Neuron (in vitro differentiated cells): Measurements from ENCODE around the gene LHX1.
A peak's percentile ranks its signal among the peaks of the same experiment; 100 is the strongest.

ENCODE experiments used
- H2AFZ ChIP-seq: one replicate; pipeline ENCODE4 v1.6.1; 2013; ENCODE audit warnings: low read depth, mild to moderate bottlenecking, inconsistent platforms, low read length, moderate library complexity
- H3K27me3 ChIP-seq: one replicate; pipeline ENCODE4 v1.6.1; 2013; ENCODE audit warnings: low read length; ENCODE audit not compliant: insufficient read depth
- H3K36me3 ChIP-seq: one replicate; pipeline ENCODE4 v1.6.1; 2013; ENCODE audit warnings: low read length; ENCODE audit not compliant: insufficient read depth
- H3K4me1 ChIP-seq: one replicate; pipeline ENCODE4 v1.6.1; 2013; ENCODE audit warnings: low read length; ENCODE audit not compliant: insufficient read depth
- H3K4me3 ChIP-seq: 2 replicates; pipeline ENCODE4 v1.5.1; 2013; ENCODE audit warnings: mild to moderate bottlenecking, low read length, moderate library complexity
- H3K9me3 ChIP-seq: one replicate; pipeline ENCODE4 v1.6.1; 2013; ENCODE audit warnings: low read length

LHX1 gene

GRCh38 chr17:36937001-36937958 is at the start of gene LHX1:
Gene LHX1 (plus strand): TSS chr17:36937475. CDS start chr17:36938198, 723 bp downstream.
- no peaks in the 10 kb centered on the region for H3K36me3 ChIP-seq
- peaks cover 64% of the 10 kb centered on the region for H3K4me1 ChIP-seq
- H3K9me3 ChIP-seq: no peaks in the 10 kb centered on the region
- H3K27me3 ChIP-seq: peaks cover 96% of the 10 kb centered on the region
- H3K4me3 ChIP-seq: peak within 1 kb of the TSS; percentile 45
- peak within 1 kb of the TSS; percentile 48 for H2AFZ ChIP-seq

- Histone ChIP-seq H3K27me3 (peaks cover 7% of the 10 kb centered on the region), H3K4me1 (peaks cover 6% of the 10 kb centered on the region), H2AFZ (no peak overlapping the region), H3K36me3 (no peaks in the 10 kb centered on the region), H3K4me3 (no peak overlapping the region), H3K9me3 (no peaks in the 10 kb centered on the region)
These were observed 48.9 kb upstream of the LHX1 start for GRCh38 chr17:36888236-36888951.

- Histone ChIP-seq H3K9me3 (no peaks in the 10 kb centered on the region), H3K4me1 (peaks cover 6% of the 10 kb centered on the region), H2AFZ (no peak overlapping the region), H3K4me3 (no peak overlapping the region), H3K36me3 (no peaks in the 10 kb centered on the region), H3K27me3 (peaks cover 6% of the 10 kb centered on the region)
These were observed 47.4 kb upstream of the LHX1 start for GRCh38 chr17:36889770-36890349.

- Histone ChIP-seq H3K27me3 (peaks cover 7% of the 10 kb centered on the region), H3K9me3 (no peaks in the 10 kb centered on the region), H3K4me1 (peaks cover 6% of the 10 kb centered on the region), H2AFZ (no peak overlapping the region), H3K4me3 (no peak overlapping the region), H3K36me3 (no peaks in the 10 kb centered on the region)
These were observed 46.7 kb upstream of the LHX1 start for GRCh38 chr17:36890398-36891168.

- peaks cover 6% of the 10 kb centered on the region for H3K4me1 ChIP-seq
- H3K4me3 ChIP-seq: no peak overlapping the region
- peaks cover 7% of the 10 kb centered on the region for H3K27me3 ChIP-seq
- H3K9me3 ChIP-seq: no peaks in the 10 kb centered on the region
- H3K36me3 ChIP-seq: no peaks in the 10 kb centered on the region
- no peak overlapping the region for H2AFZ ChIP-seq
These were observed 45.0 kb upstream of the LHX1 start for GRCh38 chr17:36892112-36892838.

GRCh38 chr17:36894177-36894576 is 43.1 kb upstream of the LHX1 start:
- Histone ChIP-seq H3K27me3 (peaks cover 3% of the 10 kb centered on the region), H3K9me3 (no peaks in the 10 kb centered on the region), H2AFZ (no peak overlapping the region), H3K4me3 (no peak overlapping the region), H3K36me3 (no peaks in the 10 kb centered on the region), H3K4me1 (peaks cover 6% of the 10 kb centered on the region)

GRCh38 chr17:36894925-36895324 is 42.4 kb upstream of the LHX1 start:
- no peaks in the 10 kb centered on the region for H3K36me3 ChIP-seq
- no peaks in the 10 kb centered on the region for H3K9me3 ChIP-seq
- H3K4me1 ChIP-seq: peaks cover 14% of the 10 kb centered on the region
- no peak overlapping the region for H3K4me3 ChIP-seq
- peaks cover 3% of the 10 kb centered on the region for H3K27me3 ChIP-seq
- no peak overlapping the region for H2AFZ ChIP-seq

- H2AFZ ChIP-seq: no peak overlapping the region
- peaks cover 3% of the 10 kb centered on the region for H3K27me3 ChIP-seq
- H3K36me3 ChIP-seq: no peaks in the 10 kb centered on the region
- peaks cover 15% of the 10 kb centered on the region for H3K4me1 ChIP-seq
- no peak overlapping the region for H3K4me3 ChIP-seq
- H3K9me3 ChIP-seq: no peaks in the 10 kb centered on the region
These were observed 37.8 kb upstream of the LHX1 start for GRCh38 chr17:36899250-36900159.

- Histone ChIP-seq H2AFZ (no peak overlapping the region), H3K4me1 (peaks cover 15% of the 10 kb centered on the region), H3K4me3 (no peak overlapping the region), H3K27me3 (peaks cover 2% of the 10 kb centered on the region), H3K9me3 (no peaks in the 10 kb centered on the region), H3K36me3 (no peaks in the 10 kb centered on the region)
These were observed 37.1 kb upstream of the LHX1 start for GRCh38 chr17:36900160-36900512.

- no peaks in the 10 kb centered on the region for H3K36me3 ChIP-seq
- no peaks in the 10 kb centered on the region for H3K9me3 ChIP-seq
- no peak overlapping the region for H3K4me3 ChIP-seq
- no peak overlapping the region for H2AFZ ChIP-seq
- peaks cover 15% of the 10 kb centered on the region for H3K4me1 ChIP-seq
- no peaks in the 10 kb centered on the region for H3K27me3 ChIP-seq
These were observed 35.8 kb upstream of the LHX1 start for GRCh38 chr17:36901506-36901905.

- Histone ChIP-seq H3K36me3 (no peaks in the 10 kb centered on the region), H2AFZ (no peak overlapping the region), H3K9me3 (no peaks in the 10 kb centered on the region), H3K27me3 (peaks cover 5% of the 10 kb centered on the region), H3K4me1 (no peaks in the 10 kb centered on the region), H3K4me3 (no peak overlapping the region)
These were observed 29.9 kb upstream of the LHX1 start for GRCh38 chr17:36907407-36907806.
